SH-SY5Y (cell line): Measurements from ENCODE around the gene PLCB4.

Experiments used
- GATA2 ChIP-seq: IDR thresholded peaks from 2 replicates; pipeline ENCODE4 v1.6.1; 2011; ENCODE audit warnings: mild to moderate bottlenecking, low read depth, low read length
- GATA3 ChIP-seq: IDR thresholded peaks from 2 replicates; pipeline ENCODE4 v1.6.1; 2011; ENCODE audit warnings: low read depth, mild to moderate bottlenecking, low read length, moderate library complexity

PLCB4 gene

GRCh38 chr20:9416421-9416820, 347.5 kb downstream of the PLCB4 start:
- TF ChIP-seq GATA2 (no peak), GATA3 (no peak)

- TF ChIP-seq GATA3 (no peak), GATA2 (no peak)
These were observed 348.8 kb downstream of the PLCB4 start for GRCh38 chr20:9417665-9418064.

GRCh38 chr20:9422321-9423057, 353.6 kb downstream of the PLCB4 start:
- TF ChIP-seq GATA3 (no peak), GATA2 (no peak)

- TF ChIP-seq GATA2, result no peak
- no peak for TF ChIP-seq GATA3
These were observed 355.7 kb downstream of the PLCB4 start for GRCh38 chr20:9424551-9424950.

- TF ChIP-seq GATA2 (no peak), GATA3 (no peak)
These were observed 358.8 kb downstream of the PLCB4 start for GRCh38 chr20:9427430-9428291.

- TF ChIP-seq GATA2, result no peak
- no peak for TF ChIP-seq GATA3
These were observed 359.4 kb downstream of the PLCB4 start for GRCh38 chr20:9428292-9428607.

GRCh38 chr20:9439806-9440205, 370.9 kb downstream of the PLCB4 start:
- no peak for TF ChIP-seq GATA2
- TF ChIP-seq GATA3, result no peak

- TF ChIP-seq GATA2, result no peak
- no peak for TF ChIP-seq GATA3
These were observed 372.0 kb downstream of the PLCB4 start for GRCh38 chr20:9440892-9441291.

GRCh38 chr20:9441948-9442347, 373.1 kb downstream of the PLCB4 start:
- TF ChIP-seq GATA3 (no peak), GATA2 (no peak)

- TF ChIP-seq GATA3 (no peak), GATA2 (peak; percentile 76; the same call in 1 of the 2 replicates)
These were observed 374.0 kb downstream of the PLCB4 start for GRCh38 chr20:9442858-9443257.

GRCh38 chr20:9444921-9445320, 376.0 kb downstream of the PLCB4 start:
- TF ChIP-seq GATA3 (no peak), GATA2 (no peak)

- TF ChIP-seq GATA2 (no peak), GATA3 (no peak)
These were observed 378.3 kb downstream of the PLCB4 start for GRCh38 chr20:9447182-9447581.

- TF ChIP-seq GATA2 (no peak), GATA3 (no peak)
These were observed 384.3 kb downstream of the PLCB4 start for GRCh38 chr20:9453201-9453600.

GRCh38 chr20:9454791-9455190, 385.9 kb downstream of the PLCB4 start:
- TF ChIP-seq GATA2 (no peak), GATA3 (no peak)

GRCh38 chr20:9457136-9457535, 388.2 kb downstream of the PLCB4 start:
- TF ChIP-seq GATA2 (no peak), GATA3 (no peak)
